Right atrium auricular region (tissue), 2 donors: ENCODE results near the gene OS9. TPM values are rescaled to one million over a fixed set of nuclear protein-coding genes. Genes with fewer than 3 reads are reported as not detected.

Experiments
- DNase-seq: peaks from one replicate; pipeline ENCODE4 v3.0.0-alpha.2; 2019; ENCODE audit warnings: low spot score
- H3K27ac ChIP-seq, 2 donors: fragments of 200-600 bp; sonication (generic); 1 replicate in 1 of 2; 2 replicates in 1 of 2; pipeline ENCODE4 v1.5.1; 2016 to 2019
- H3K27me3 ChIP-seq, 2 donors: fragments of 200-600 bp; sonication (generic); one replicate each; pipeline versions ENCODE4 v1.5.1 to v1.6.0; 2017 to 2019
- H3K36me3 ChIP-seq: fragments of 200-600 bp; sonication (generic); one replicate; pipeline ENCODE4 v1.5.1; 2016
- H3K4me1 ChIP-seq, 2 donors: fragments of 200-600 bp; sonication (generic); one replicate each; pipeline versions ENCODE4 v1.5.1 to v1.6.0; 2017 to 2019
- H3K4me3 ChIP-seq, 2 donors: fragments of 200-600 bp; sonication (generic); 1 replicate in 1 of 2; 2 replicates in 1 of 2; pipeline ENCODE4 v1.5.1; 2017 to 2019; ENCODE audit warnings: mild to moderate bottlenecking in 1 of 2, moderate library complexity in 1 of 2
- H3K9me3 ChIP-seq, 2 donors: fragments of 200-600 bp; sonication (generic); one replicate each; pipeline ENCODE4 v1.5.1; 2019
- CTCF ChIP-seq, 2 donors: fragments of 200-600 bp; sonication (generic); IDR thresholded peaks; one replicate each; pipeline ENCODE4 v1.5.1; 2019; ENCODE audit warnings: antibody characterized with exemption in 2 of 2
- total RNA-seq, 2 donors: library from RNA; depleted of rRNA; stranded (reverse); fragments of >200 nt; gene quantifications; one replicate each; pipeline ENCODE4 v1.1.0, GENCODE V29; 2016

The OS9 gene
- total RNA-seq, 2 donors from 2014 or later, result 161 to 173 TPM

GRCh38 chr12:57735952-57736740, 42.2 kb downstream of the OS9 start:
- Histone ChIP-seq H3K4me3 (peak overlapping the region in 1 of 2 donors; percentile 49), H3K27ac (no peak overlapping the region), H3K27me3 (peaks cover 16 to 29% of the 10 kb centered on the region in 2 donors), H3K36me3 (no peaks in the 10 kb centered on the region), H3K9me3 (no peaks in the 10 kb centered on the region), H3K4me1 (peaks cover 0 to 41% of the 10 kb centered on the region in 2 donors)
- no peak for DNase-seq
- peak in 1 of 2 donors; percentile 44 for TF ChIP-seq CTCF (IDR thresholded peaks at IDR 0.05)

GRCh38 chr12:57736741-57737466, 43.0 kb downstream of the OS9 start:
- no peaks in the 10 kb centered on the region for H3K36me3 ChIP-seq
- no peak for TF ChIP-seq CTCF (IDR thresholded peaks at IDR 0.05)
- peak overlapping the region in 1 of 2 donors; percentile 23 for H3K27ac ChIP-seq
- peaks cover 16 to 29% of the 10 kb centered on the region in 2 donors for H3K27me3 ChIP-seq
- H3K4me1 ChIP-seq, result peaks cover 0 to 41% of the 10 kb centered on the region in 2 donors
- no peaks in the 10 kb centered on the region for H3K9me3 ChIP-seq
- peak overlapping the region in 1 of 2 donors; percentile 49 for H3K4me3 ChIP-seq
- no peak for DNase-seq

- H3K27me3 ChIP-seq, result peaks cover 16 to 29% of the 10 kb centered on the region in 2 donors
- peak overlapping the region; percentile 23 to 33 for H3K27ac ChIP-seq
- H3K4me1 ChIP-seq, result peaks cover 0 to 41% of the 10 kb centered on the region in 2 donors
- peak in 1 of 2 donors; percentile 49 for TF ChIP-seq CTCF (IDR thresholded peaks at IDR 0.05)
- DNase-seq, result no peak
- H3K36me3 ChIP-seq, result no peaks in the 10 kb centered on the region
- no peaks in the 10 kb centered on the region for H3K9me3 ChIP-seq
- peak overlapping the region; percentile 34 to 49 for H3K4me3 ChIP-seq
These were observed 43.8 kb downstream of the OS9 start for GRCh38 chr12:57737467-57738460.

GRCh38 chr12:57738661-57739237, 44.8 kb downstream of the OS9 start, which contains the start of gene AGAP2:
Gene AGAP2, minus strand, starts transcription at chr12:57738742. Its CDS starts 496 bp downstream, at chr12:57738246.
- Histone ChIP-seq H3K4me1 (peaks cover 0 to 41% of the 10 kb centered on the region in 2 donors), H3K27me3 (peaks cover 16 to 29% of the 10 kb centered on the region in 2 donors), H3K9me3 (no peaks in the 10 kb centered on the region), H3K27ac (peak within 1 kb of the TSS; percentile 23 to 33), H3K4me3 (peak within 1 kb of the TSS; percentile 34 to 49), H3K36me3 (no peaks in the 10 kb centered on the region)
- no peak for DNase-seq
- TF ChIP-seq CTCF (IDR thresholded peaks at IDR 0.05), result no peak

- peaks cover 0 to 47% of the 10 kb centered on the region in 2 donors for H3K4me1 ChIP-seq
- no peaks in the 10 kb centered on the region for H3K36me3 ChIP-seq
- H3K27me3 ChIP-seq, result peaks cover 16 to 29% of the 10 kb centered on the region in 2 donors
- DNase-seq, result no peak
- H3K4me3 ChIP-seq, result no peak overlapping the region
- H3K9me3 ChIP-seq, result no peaks in the 10 kb centered on the region
- H3K27ac ChIP-seq, result no peak overlapping the region
- no peak for TF ChIP-seq CTCF (IDR thresholded peaks at IDR 0.05)
These were observed 45.5 kb downstream of the OS9 start for GRCh38 chr12:57739387-57739786.
